ENCODE measurements around the gene PRUNE2. TPM values are rescaled to one million over a fixed set of nuclear protein-coding genes. Genes with fewer than 3 reads are reported as not detected.
"Not testable (repeated sequence)": the region's sequence is repeated elsewhere in the genome, so short reads cannot be mapped to it uniquely, and the experiment has no call there.

PRUNE2 gene
- total RNA-seq, 2 experiments from 2014 or later, result 0.23 to 0.42 TPM

DNA sequence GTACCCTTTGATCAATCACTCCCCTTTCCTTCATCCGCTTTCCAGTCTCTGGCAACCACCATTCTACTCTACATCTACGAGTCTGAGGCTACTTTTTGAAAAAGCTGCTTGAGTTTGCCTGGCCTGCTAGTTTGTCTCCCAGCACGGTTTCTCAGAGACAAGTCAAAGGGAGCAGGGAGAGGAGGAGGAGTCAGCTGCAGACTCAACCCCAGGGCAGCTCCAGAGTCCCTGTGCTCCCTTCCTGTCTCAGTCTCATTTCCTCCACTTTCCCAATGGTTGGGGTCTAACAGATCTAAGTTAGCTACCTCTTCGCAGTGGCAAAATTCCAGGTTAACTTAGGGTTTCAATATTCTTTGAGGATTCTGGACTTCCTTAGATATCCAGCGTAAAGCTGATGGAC is 221.7 kb downstream of the PRUNE2 start:
- H3K27me3 Mint-ChIP-seq, result peaks cover 2% of the 10 kb centered on the region

DNA sequence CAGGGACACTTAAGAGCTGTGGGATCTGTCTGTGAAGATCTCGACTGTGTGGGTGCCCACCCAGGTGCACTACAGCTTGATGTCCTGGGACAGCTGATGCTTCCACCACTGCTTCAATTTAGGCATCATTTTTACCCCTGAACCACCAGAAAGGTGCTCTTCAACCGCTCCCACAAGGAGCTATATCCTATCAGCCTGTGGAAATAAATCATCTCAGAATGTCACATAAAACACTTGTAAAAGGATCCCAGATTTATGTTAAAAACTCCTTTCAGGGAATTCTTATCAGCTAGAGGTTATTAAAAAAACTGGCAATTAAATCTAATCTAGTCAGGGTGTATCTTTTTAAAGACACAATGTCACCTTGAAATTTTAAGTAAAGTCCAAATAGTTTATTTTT is 224.4 kb downstream of the PRUNE2 start:
- ChIA-PET CTCF (interaction anchor here (0.8 kb wide), 1 partner anchor 23 kb away, joined by 4 read pairs; no protein-coding TSS in a partner anchor), POLR2A (no interaction called here)
- no peak overlapping the region for H3K27ac Mint-ChIP-seq
- no peaks in the 10 kb centered on the region for H3K27me3 Mint-ChIP-seq
- peaks cover 7% of the 10 kb centered on the region for H3K4me1 Mint-ChIP-seq
- no peak for DNase-seq
- no peaks in the 10 kb centered on the region for H3K36me3 Mint-ChIP-seq (ENCODE audit: low read depth)
- H3K4me3 Mint-ChIP-seq, result no peak overlapping the region
- no peaks in the 10 kb centered on the region for H3K9me3 Mint-ChIP-seq

More for the DNA sequence above, 221.7 kb downstream of the PRUNE2 start:
- Mint-ChIP-seq H3K4me3 (no peak overlapping the region), H3K27ac (no peak overlapping the region), H3K4me1 (peaks cover 7% of the 10 kb centered on the region), H3K9me3 (no peaks in the 10 kb centered on the region), H3K36me3 (ENCODE audit: low read depth) (no peaks in the 10 kb centered on the region)
- CTCF ChIA-PET, result no interaction called here
- DNase-seq, result no peak
- POLR2A ChIA-PET, result no interaction called here

DNA sequence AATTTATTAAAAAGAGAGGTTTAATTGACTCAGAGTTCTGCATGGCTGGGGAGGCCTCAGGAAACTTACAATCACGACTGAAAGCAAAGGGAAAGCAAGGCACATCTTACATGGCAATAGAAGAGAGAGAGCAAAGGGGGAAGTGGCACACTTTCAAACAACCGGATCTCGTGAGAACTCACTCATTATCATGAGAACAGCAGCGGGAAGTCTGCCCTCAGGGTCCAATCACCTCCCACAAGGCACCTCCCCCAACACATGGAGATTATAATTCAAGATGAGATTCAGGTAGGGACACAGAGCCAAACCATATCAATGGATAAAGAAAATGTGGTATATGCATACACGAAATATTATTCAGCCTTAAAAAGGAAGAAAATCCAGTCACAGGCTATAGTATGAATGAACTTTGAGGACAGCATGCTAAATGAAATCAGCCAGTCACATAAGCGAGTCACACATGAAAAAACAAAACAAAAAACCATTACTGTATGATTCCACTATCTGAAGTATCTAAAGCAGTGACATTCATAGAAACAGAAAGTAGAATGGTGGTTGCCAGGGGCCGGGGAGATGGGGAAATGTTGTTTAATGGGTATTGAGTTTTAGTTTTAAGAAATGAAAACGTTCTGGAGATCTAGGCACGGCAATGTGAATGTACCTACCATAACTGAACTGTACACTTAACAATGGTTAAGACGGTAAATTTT is 225.0 kb downstream of the PRUNE2 start:
- no peaks in the 10 kb centered on the region for H3K36me3 Mint-ChIP-seq (ENCODE audit: low read depth)
- H3K27me3 Mint-ChIP-seq, result no peaks in the 10 kb centered on the region
- H3K4me1 Mint-ChIP-seq, result peaks cover 7% of the 10 kb centered on the region
- POLR2A ChIA-PET, result no interaction called here
- DNase-seq, result no peak
- no peaks in the 10 kb centered on the region for H3K9me3 Mint-ChIP-seq
- CTCF ChIA-PET, result no interaction called here
- no peak overlapping the region for H3K4me3 Mint-ChIP-seq
- H3K27ac Mint-ChIP-seq, result no peak overlapping the region

DNA sequence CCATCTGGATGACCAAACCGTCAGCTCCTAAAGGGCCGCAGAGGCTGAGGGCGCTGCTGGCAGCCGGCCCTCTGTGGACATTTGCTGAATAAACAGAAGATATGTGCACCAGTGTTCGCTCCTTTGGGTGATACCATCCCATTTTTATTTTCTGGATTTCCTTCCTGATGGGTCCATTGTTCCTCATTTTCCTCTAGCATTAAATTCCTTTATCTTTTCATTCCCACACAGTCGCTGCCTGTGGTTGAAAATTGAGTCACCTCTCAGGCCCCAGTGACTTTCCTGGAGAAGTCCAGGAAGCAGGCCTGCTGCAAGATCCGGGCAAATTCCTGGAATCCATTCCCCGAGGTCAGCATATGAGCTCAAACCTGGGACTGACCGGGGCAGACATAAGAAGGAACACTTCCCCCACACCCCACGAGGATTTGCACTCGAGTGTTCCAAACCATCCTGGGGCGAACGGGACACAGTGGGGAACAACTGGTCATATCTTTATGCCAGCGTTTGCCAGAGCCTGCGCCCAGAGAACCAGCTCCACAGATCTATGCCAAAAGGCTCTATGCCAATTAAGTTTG is 228.3 kb downstream of the PRUNE2 start:
- Mint-ChIP-seq H3K4me3 (no peak overlapping the region), H3K36me3 (ENCODE audit: low read depth) (no peaks in the 10 kb centered on the region), H3K27ac (no peak overlapping the region), H3K27me3 (no peaks in the 10 kb centered on the region), H3K4me1 (peaks cover 7% of the 10 kb centered on the region), H3K9me3 (no peaks in the 10 kb centered on the region)
- POLR2A ChIA-PET, result no interaction called here
- CTCF ChIA-PET, result interaction anchor here (0.5 kb wide), 1 partner anchor 115 kb away, joined by 3 read pairs; no protein-coding TSS in a partner anchor
- DNase-seq, result no peak

DNA sequence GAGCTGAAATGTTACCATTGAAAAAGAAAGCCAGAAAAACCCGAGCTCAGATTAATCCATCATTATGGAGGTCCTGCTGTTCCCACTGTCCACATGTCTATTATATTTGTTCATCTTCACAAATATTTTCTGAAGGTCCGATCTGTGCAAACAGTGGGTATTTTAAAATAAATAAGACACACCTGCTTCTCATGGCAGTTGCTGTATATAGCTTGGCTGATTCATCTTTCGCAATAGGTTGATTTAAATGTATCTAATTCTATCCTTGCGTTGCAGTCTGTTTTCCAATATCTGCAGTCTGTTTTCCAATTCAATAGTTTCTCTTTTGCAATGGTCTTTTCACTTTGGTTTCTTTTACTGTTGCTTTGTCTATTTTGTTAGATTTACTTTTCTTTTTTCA is 229.1 kb downstream of the PRUNE2 start:
- Mint-ChIP-seq H3K36me3 (ENCODE audit: low read depth) (no peaks in the 10 kb centered on the region), H3K27ac (no peak overlapping the region), H3K9me3 (no peaks in the 10 kb centered on the region), H3K4me1 (peaks cover 7% of the 10 kb centered on the region), H3K27me3 (no peaks in the 10 kb centered on the region), H3K4me3 (no peak overlapping the region)
- ChIA-PET CTCF (no interaction called here), POLR2A (no interaction called here)
- DNase-seq, result no peak

DNA sequence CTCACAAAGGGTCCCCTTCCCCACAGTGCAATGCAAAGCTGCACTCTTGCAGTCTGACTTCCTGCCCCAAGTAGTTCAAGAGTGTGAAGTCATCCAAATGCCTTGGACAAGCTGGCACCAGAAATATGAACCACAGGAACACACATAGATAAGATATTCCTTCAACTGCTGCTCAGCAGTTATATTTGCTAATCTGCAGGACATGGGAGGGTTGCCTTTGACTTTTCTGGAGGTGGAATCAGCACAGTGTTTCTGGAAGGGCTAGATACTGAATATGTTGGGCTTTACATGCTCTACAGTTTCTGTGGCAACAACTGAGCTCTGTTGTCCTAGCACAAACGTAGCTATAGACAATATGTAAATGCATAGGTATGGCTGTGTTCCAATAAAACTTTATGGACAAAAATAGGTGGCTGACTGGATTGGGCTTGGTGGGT is 238.4 kb downstream of the PRUNE2 start:
- POLR2A ChIA-PET, result interaction anchor here (0.6 kb wide), 1 partner anchor 89 kb away, joined by 3 read pairs; no protein-coding TSS in a partner anchor

DNA sequence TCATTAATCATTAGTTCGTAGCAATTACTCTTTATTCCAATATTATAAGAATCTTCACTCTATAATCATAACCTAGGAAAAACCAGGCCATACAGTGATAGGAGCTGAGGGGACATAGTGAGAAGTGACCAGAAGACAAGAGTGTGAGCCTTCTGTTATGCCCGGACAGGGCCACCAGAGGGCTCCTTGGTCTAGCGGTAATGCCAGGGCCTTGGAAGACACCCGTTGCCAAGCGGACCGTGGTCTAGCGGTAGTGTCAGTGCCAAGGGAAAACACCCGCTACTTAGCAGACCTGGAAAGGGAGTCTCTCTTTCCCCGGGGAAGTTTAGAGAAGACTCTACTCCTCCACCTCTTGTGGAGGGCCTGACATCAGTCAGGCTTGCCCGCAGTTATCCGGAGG is 239.9 kb downstream of the PRUNE2 start:
- peaks cover 12% of the 10 kb centered on the region for H3K4me1 Mint-ChIP-seq
- H3K27me3 Mint-ChIP-seq; H3K4me3 Mint-ChIP-seq; H3K9me3 Mint-ChIP-seq; DNase-seq; POLR2A ChIA-PET; H3K36me3 Mint-ChIP-seq (ENCODE audit: low read depth); H3K27ac Mint-ChIP-seq: not testable (repeated sequence)
- CTCF ChIA-PET, result interaction anchor here (0.6 kb wide), 1 partner anchor 119 kb away, joined by 3 read pairs; no protein-coding TSS in a partner anchor

More for the DNA sequence above, 238.4 kb downstream of the PRUNE2 start:
- CTCF ChIA-PET, result interaction anchor here (0.9 kb wide), 1 partner anchor 48 kb away, joined by 3 read pairs; no protein-coding TSS in a partner anchor
- no peak overlapping the region for H3K4me3 Mint-ChIP-seq
- no peak for DNase-seq
- no peak overlapping the region for H3K27ac Mint-ChIP-seq
- H3K36me3 Mint-ChIP-seq (ENCODE audit: low read depth), result no peaks in the 10 kb centered on the region
- H3K27me3 Mint-ChIP-seq, result peaks cover 2% of the 10 kb centered on the region
- no peaks in the 10 kb centered on the region for H3K9me3 Mint-ChIP-seq
- H3K4me1 Mint-ChIP-seq, result peaks cover 9% of the 10 kb centered on the region

DNA sequence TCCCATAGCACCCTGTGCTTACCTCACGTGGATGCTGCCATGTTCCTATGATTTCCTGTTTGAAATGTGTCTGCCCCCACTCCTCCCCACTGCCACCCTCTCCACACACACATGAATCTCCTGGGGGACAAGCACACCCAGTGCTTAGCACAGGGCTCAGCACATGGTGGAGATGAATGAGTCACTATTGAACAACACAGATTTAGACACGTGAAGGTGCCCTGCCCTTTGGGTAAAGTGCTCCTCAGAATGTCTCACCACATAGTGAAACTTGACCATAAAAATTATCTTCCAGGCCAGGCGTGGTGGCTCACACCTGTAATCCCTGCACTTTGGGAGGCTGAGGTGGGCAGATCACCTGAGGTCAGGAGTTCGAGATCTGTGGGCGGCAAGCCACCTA is 240.5 kb downstream of the PRUNE2 start:
- H3K27ac Mint-ChIP-seq, result no peak overlapping the region
- no peaks in the 10 kb centered on the region for H3K9me3 Mint-ChIP-seq
- H3K4me3 Mint-ChIP-seq, result no peak overlapping the region
- DNase-seq, result no peak
- CTCF ChIA-PET, result no interaction called here
- peaks cover 8% of the 10 kb centered on the region for H3K27me3 Mint-ChIP-seq
- H3K36me3 Mint-ChIP-seq (ENCODE audit: low read depth), result no peaks in the 10 kb centered on the region
- peaks cover 12% of the 10 kb centered on the region for H3K4me1 Mint-ChIP-seq
- POLR2A ChIA-PET, result no interaction called here

DNA sequence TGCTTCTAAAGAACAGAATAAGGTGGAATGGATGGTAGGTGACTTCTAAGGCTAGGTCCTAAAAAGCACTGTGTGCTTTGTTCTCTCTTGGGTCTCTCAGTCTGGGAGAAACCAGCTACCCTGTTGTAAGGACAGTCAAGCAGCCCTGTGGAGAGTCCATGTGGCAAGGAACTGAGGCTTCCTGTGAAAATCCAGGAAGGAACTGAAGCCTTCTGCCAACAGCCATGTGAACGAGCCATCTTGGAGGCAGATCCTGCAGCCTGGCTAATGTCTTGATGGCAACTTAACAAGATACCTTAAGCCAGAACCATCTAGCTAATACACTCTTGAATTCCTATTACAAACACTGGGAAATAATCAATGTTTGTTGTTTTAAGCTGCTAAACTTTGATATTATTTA is 241.8 kb downstream of the PRUNE2 start:
- ChIA-PET POLR2A (no interaction called here), CTCF (interaction anchor here (1.4 kb wide), 1 partner anchor 37 kb away, joined by 3 read pairs; no protein-coding TSS in a partner anchor)
- H3K4me3 Mint-ChIP-seq, result no peak overlapping the region
- H3K27me3 Mint-ChIP-seq, result peaks cover 8% of the 10 kb centered on the region
- H3K27ac Mint-ChIP-seq, result no peak overlapping the region
- H3K4me1 Mint-ChIP-seq, result peaks cover 9% of the 10 kb centered on the region
- DNase-seq, result no peak
- no peaks in the 10 kb centered on the region for H3K9me3 Mint-ChIP-seq
- no peaks in the 10 kb centered on the region for H3K36me3 Mint-ChIP-seq (ENCODE audit: low read depth)

DNA sequence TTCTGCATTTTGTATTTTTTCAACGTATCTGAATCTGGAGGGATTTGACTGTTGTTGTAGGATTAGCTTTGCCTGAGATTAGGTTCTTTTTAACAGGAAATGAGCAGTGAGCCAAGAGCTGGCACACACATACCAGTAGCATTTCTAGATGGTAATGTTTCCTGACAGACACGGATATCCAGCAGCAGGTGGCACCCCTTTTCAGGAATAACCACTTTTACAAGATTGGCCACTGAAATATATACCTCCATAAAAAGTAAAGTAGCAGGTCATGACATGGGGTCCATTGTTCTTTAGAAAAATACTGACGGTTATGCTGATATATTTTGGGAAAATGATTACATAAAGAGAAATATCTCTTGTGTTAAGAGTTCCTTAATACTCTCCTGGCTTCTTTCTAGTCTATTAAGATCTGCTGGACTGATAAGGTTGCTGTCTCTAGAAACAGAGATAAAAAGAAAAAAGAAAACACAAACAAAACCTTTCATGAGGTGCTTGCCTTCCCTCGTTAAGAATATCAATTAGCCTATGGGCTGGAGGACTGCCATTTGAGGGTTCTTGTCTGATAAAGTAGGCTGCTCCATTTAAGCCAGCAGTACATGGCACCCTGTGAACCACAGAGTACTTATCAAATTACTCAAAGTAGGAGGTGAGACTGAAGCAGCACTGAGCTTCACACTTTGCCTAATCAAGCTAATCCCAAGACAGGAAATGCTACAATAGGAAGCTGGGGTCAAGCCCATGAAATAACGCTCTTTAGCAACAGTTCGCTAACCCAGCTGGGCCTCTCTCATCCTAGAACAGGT is 243.2 kb downstream of the PRUNE2 start:
- H3K36me3 Mint-ChIP-seq (ENCODE audit: low read depth), result no peaks in the 10 kb centered on the region
- peaks cover 17% of the 10 kb centered on the region for H3K4me1 Mint-ChIP-seq
- no peak overlapping the region for H3K27ac Mint-ChIP-seq
- H3K9me3 Mint-ChIP-seq, result no peaks in the 10 kb centered on the region
- POLR2A ChIA-PET, result no interaction called here
- no peak overlapping the region for H3K4me3 Mint-ChIP-seq
- CTCF ChIA-PET, result interaction anchor here (0.6 to 1.2 kb wide), 3 partner anchors 11 to 317 kb away, joined by 3 read pairs; no protein-coding TSS in a partner anchor
- no peak for DNase-seq
- H3K27me3 Mint-ChIP-seq, result peaks cover 8% of the 10 kb centered on the region

DNA sequence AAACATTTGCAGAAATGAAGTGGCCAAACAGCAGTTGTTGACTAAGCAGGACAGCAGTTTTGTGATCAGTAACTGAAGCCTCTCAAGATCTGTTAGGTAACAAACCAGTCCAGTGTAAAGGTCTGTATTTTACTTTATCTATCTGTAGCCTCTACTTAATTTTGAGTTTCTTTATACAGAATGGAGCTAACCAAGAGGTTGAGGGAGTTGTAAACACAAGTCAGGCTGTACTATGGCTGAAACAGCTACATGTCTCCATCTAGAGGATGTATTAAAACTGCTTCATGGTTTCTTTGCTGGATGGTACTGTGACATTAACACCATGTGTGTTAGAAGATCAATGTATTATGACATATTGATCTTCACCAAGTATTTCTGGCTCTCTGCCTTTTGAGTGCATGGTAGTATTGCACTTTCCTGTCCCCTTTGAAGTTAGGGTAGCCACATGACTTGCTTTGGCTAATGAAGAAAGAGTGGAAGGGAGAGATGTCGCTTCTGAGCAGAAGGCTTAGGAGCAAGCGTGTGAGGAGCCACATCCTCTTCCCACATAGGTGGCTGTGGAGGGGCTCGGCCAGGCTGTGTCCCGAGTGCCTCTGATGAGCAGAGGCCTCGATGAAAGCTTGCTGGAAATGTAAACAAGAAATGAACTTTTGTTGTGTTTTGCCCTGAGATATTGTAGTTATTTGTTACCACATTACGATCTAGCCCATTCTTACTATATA is 247.2 kb downstream of the PRUNE2 start:
- Mint-ChIP-seq H3K27ac (no peak overlapping the region), H3K4me3 (no peak overlapping the region), H3K4me1 (peaks cover 39% of the 10 kb centered on the region), H3K27me3 (peaks cover 8% of the 10 kb centered on the region), H3K9me3 (no peaks in the 10 kb centered on the region), H3K36me3 (ENCODE audit: low read depth) (no peaks in the 10 kb centered on the region)
- peak; percentile 29 for DNase-seq
- ChIA-PET POLR2A (no interaction called here), CTCF (interaction anchor here (0.7 to 3.5 kb wide), 14 partner anchors 9 to 265 kb away, joined by 3 to 29 read pairs (median 5); partner anchors contain the start of genes GCNT1 and RFK)

DNA sequence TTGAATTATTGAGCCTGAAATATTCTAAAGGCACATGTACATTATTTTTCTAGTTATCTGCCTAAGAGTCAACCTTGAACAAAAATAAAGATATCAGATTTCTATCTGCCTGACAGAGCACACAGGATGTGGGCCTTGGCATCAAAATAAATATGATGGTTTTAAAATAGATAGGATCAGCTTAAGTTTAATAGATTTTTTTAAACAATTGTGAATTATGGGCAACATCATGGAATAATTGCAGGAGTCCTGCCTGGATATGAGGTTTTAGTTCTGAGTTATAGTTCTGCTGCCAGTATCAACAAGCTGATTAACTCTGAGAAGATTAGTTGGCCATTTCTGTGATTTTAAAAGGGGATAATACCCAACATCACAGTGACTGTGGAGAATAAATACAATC is 248.6 kb downstream of the PRUNE2 start:
- no peak for DNase-seq
- Mint-ChIP-seq H3K27ac (peak overlapping the region; percentile 36), H3K4me1 (peaks cover 35% of the 10 kb centered on the region), H3K36me3 (ENCODE audit: low read depth) (no peaks in the 10 kb centered on the region), H3K27me3 (peaks cover 6% of the 10 kb centered on the region), H3K9me3 (no peaks in the 10 kb centered on the region), H3K4me3 (no peak overlapping the region)
- ChIA-PET POLR2A (no interaction called here), CTCF (interaction anchor here (3.5 kb wide), 1 partner anchor 210 kb away, joined by 29 read pairs; no protein-coding TSS in a partner anchor)

All from activated CD4-positive, alpha-beta T cell treated with anti-CD3 and anti-CD28 coated beads, Interleukin-2, amount 10 ng/mL, durations not matched to agents 7 days and 5 days (primary cell).